Body of pancreas (tissue), 4 donors: ENCODE measurements around the gene WDR93.

ENCODE experiments used
- CTCF ChIP-seq, 7 experiments: fragments of 450-650 bp in 4 of 7; fragments of 200-600 bp in 3 of 7; sonication (generic) in 3 of 7; IDR thresholded peaks; one replicate each; pipeline ENCODE4 v1.5.1; 2016 to 2019; ENCODE audit warnings: antibody characterized with exemption in 7 of 7
- POLR2A ChIP-seq, 3 donors: fragments of 450-650 bp; IDR thresholded peaks; one replicate each; pipeline ENCODE4 v1.6.1; 2016; ENCODE audit warnings: antibody characterized with exemption in 3 of 3, mild to moderate bottlenecking in 2 of 3

- TF ChIP-seq CTCF (IDR thresholded peaks at IDR 0.05) (no peak), POLR2A (IDR thresholded peaks at IDR 0.05) (no peak)
Measured at GRCh38 chr15:89778861-89779260, 88.2 kb downstream of the WDR93 start.
